Esophagus muscularis mucosa (tissue), 3 donors: ENCODE results near the gene CACYBP.

ENCODE experiments used
- CTCF ChIP-seq, 3 experiments: fragments of 200-600 bp in 2 of 3; fragments of 450-650 bp in 1 of 3; sonication (generic) in 2 of 3; IDR thresholded peaks; one replicate each; pipeline ENCODE4 v1.5.1; 2017 to 2019; ENCODE audit warnings: antibody characterized with exemption in 3 of 3, mild to moderate bottlenecking in 2 of 3, moderate library complexity in 1 of 3
- POLR2AphosphoS5 ChIP-seq, 2 donors: sonication (generic); formaldehyde crosslinking; IDR thresholded peaks; one replicate each; pipeline ENCODE4 v1.6.1; 2017; ENCODE audit warnings: antibody characterized with exemption in 2 of 2

- no peak for TF ChIP-seq POLR2AphosphoS5 (IDR thresholded peaks at IDR 0.05)
- no peak for TF ChIP-seq CTCF (IDR thresholded peaks at IDR 0.05)
Measured at GRCh38 chr1:175009532-175009931, 9.8 kb downstream of the CACYBP start.
